Right cardiac atrium (tissue), 5 donors: Measurements from ENCODE around the gene RSPO3. TPM values are rescaled to one million over a fixed set of nuclear protein-coding genes. Genes with fewer than 3 reads are reported as not detected.

ENCODE experiments used
- ATAC-seq, 2 donors: fragments of 200-7000 bp; cut with Tn5 transposase; one replicate each; pipeline versions ENCODE4 v1.8.0 to v1.9.1; 2020; ENCODE audit warnings: moderate library complexity in 2 of 2, mild to moderate bottlenecking in 1 of 2
- DNase-seq, 3 donors: peaks; one replicate each; pipeline ENCODE4 v3.0.0-alpha.2; 2020
- H3K27ac ChIP-seq: one replicate; pipeline ENCODE4 v1.5.1; 2013; ENCODE audit warnings: mild to moderate bottlenecking, low read length, control low read depth, moderate library complexity
- H3K27me3 ChIP-seq: one replicate; pipeline ENCODE4 v1.6.1; 2013; ENCODE audit not compliant: control insufficient read depth, insufficient read depth
- H3K4me1 ChIP-seq: one replicate; pipeline ENCODE4 v1.6.1; 2013; ENCODE audit warnings: low read length; ENCODE audit not compliant: control insufficient read depth, insufficient read depth
- H3K4me3 ChIP-seq: one replicate; pipeline ENCODE4 v1.5.1; 2013; ENCODE audit warnings: low read length, control low read depth
- H3K9me3 ChIP-seq: one replicate; pipeline ENCODE4 v1.6.1; 2013; ENCODE audit warnings: low read length; ENCODE audit not compliant: control insufficient read depth
- WGBS: extraction: QIAGEN DNeasy Blood & Tissue Kit; methylation state at CpG from one replicate; pipeline ENCODE4 v1.1.7; 2013; 5-methylcytosine and 5-hydroxymethylcytosine counted together
- intact Hi-C, 4 donors: fragments of 100-400 bp; cut with DNase I; formaldehyde crosslinking; loops; one replicate each; pipeline versions ENCODE4 v1.11.0 to v1.14.0; 2022 to 2023
- polyA plus RNA-seq: library from polyadenylated mRNA; stranded (reverse); fragments of 200-250 nt; gene quantifications from one replicate; pipeline ENCODE4 v1.2.3, GENCODE V29; 2013
- total RNA-seq, 4 donors: library from RNA; stranded (reverse); fragmentation: NEBNext Ultra II Directional; extraction: Animal tissue kit (Norgen Biotek cat#: 25700); gene quantifications; one replicate each; pipeline ENCODE4 v1.2.1, GENCODE V29; 2021
- donor health status: healthy with polysubstance abuse.
- donor health status: DM: no; HTN: yes; CAD: no.
- donor health status: DM: no; HTN: no; CAD: no.
- donor health status: DM: no; HTN: yes; CAD: no; lungs with severe emphysema.
- donor health status: DM: yes; HTN: yes; CAD: no.

Gene RSPO3
- total and polyA plus RNA-seq, 5 donors, result 0.34 to 1.3 (median 0.81) TPM

DNA sequence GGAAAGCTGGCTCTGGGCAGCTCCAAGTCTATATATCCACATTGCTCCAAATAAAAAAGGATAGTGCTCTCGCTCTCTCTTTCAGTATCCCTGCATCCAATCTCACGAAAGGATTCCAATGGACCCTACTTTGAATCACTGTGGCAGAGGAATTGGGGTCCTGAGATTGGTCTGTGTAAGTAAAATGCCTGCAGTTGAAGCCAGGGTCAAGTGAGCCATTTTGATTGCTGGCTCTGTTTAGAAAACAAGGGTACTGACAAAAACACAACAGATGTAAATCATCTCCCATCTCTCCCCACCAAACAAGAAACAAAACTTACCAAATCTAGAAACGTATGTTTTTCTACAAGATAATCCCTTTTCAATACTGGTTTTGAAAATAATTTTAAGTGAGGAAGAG is 45.6 kb downstream of the RSPO3 start:
- ATAC-seq, result no peak
- no peak for DNase-seq
- Histone ChIP-seq H3K27me3 (no peaks in the 10 kb centered on the region), H3K27ac (no peak overlapping the region), H3K9me3 (no peaks in the 10 kb centered on the region), H3K4me3 (no peak overlapping the region), H3K4me1 (no peaks in the 10 kb centered on the region)
- 78% methylated on average over 3 of the region's 3 CpGs for WGBS
- intact Hi-C loops, result no loop called here

DNA sequence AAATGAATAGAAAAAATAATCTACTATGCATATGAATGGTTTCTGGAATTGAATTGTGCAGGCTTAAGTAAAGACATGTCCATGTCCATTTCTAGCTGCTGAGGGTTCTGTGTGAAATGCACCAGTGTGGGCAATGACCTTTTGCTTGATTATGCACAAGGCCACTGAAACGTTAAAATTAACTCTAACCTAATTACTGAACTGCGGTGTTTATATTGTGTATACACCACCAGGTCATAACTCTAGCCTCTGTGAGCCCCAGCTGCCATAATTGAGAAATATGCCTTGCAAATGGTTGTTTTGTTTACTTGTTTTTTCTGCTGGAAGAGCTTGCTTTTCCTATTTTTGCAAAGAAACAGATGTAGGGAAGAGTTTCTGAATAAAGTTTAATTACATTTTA is 46.1 kb downstream of the RSPO3 start:
- H3K4me3 ChIP-seq, result no peak overlapping the region
- 60% methylated on average over 2 of the region's 2 CpGs for WGBS
- H3K9me3 ChIP-seq, result no peaks in the 10 kb centered on the region
- H3K4me1 ChIP-seq, result no peaks in the 10 kb centered on the region
- H3K27ac ChIP-seq, result no peak overlapping the region
- intact Hi-C loops, result no loop called here
- H3K27me3 ChIP-seq, result no peaks in the 10 kb centered on the region
- ATAC-seq (no peak), DNase-seq (no peak)

DNA sequence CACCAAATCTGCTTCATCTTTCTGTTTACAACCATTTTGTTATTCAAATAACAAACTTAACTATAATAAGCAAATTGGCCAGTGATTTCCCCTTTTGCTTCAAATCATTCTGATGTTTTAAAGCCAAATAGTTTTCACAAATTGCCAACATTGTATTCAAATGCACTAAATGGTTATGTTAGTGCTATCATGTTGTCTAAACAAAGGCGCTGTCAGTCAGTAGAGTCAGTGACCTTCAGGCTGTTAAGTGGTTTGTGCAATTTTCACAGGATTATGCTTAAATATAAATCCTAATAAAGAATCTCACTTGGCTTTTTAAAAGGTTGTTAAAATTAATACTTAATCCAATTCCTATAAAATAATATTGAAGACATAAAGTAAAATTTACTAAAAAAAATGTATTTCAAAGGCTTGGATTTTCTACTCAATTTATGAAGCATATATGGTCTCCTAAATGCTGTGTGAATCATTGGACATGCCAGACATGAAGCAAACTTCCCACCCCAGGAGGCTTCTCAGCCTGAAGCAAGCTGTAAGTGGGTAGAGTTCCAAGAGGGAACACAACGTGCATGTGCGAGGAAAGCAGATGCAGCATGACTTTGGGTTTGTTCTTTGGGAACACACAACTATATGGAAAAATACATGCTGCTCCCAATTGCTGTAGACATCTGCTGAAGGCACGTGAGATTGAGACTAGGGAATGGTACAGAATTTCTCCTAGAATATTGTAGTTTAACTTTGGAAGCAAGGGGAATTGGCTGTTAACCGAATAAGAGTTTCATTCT is 54.9 kb downstream of the RSPO3 start:
- Histone ChIP-seq H3K27ac (no peak overlapping the region), H3K4me1 (no peaks in the 10 kb centered on the region), H3K27me3 (no peaks in the 10 kb centered on the region), H3K4me3 (no peak overlapping the region), H3K9me3 (no peaks in the 10 kb centered on the region)
- ATAC-seq (no peak), DNase-seq (no peak)
- intact Hi-C loops, result no loop called here
- 78% methylated on average over 5 of the region's 5 CpGs for WGBS

DNA sequence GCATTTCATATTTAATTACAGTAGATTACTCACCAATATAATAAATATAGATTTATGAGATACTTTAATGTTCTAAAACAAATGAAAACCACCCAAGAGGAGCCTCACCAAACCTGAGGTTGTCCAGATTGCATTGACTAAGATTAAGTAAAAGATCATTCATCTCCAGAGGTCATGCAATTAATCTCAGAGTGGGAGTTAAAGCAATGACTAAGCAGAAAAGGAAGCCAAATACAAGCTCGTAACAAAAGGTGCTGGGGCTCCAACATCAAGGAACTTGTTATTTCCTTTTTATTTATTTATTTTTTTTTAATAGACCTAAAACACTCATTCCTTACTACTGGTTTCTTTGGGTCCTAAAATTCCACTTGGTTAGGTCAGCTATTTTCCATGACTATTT is 57.7 kb downstream of the RSPO3 start:
- DNase-seq (no peak), ATAC-seq (no peak)
- H3K4me1 ChIP-seq, result no peaks in the 10 kb centered on the region
- H3K27ac ChIP-seq, result no peak overlapping the region
- 36% methylated on average over 1 of the region's 1 CpG for WGBS
- no peaks in the 10 kb centered on the region for H3K27me3 ChIP-seq
- intact Hi-C loops, result no loop called here
- no peak overlapping the region for H3K4me3 ChIP-seq
- no peaks in the 10 kb centered on the region for H3K9me3 ChIP-seq

DNA sequence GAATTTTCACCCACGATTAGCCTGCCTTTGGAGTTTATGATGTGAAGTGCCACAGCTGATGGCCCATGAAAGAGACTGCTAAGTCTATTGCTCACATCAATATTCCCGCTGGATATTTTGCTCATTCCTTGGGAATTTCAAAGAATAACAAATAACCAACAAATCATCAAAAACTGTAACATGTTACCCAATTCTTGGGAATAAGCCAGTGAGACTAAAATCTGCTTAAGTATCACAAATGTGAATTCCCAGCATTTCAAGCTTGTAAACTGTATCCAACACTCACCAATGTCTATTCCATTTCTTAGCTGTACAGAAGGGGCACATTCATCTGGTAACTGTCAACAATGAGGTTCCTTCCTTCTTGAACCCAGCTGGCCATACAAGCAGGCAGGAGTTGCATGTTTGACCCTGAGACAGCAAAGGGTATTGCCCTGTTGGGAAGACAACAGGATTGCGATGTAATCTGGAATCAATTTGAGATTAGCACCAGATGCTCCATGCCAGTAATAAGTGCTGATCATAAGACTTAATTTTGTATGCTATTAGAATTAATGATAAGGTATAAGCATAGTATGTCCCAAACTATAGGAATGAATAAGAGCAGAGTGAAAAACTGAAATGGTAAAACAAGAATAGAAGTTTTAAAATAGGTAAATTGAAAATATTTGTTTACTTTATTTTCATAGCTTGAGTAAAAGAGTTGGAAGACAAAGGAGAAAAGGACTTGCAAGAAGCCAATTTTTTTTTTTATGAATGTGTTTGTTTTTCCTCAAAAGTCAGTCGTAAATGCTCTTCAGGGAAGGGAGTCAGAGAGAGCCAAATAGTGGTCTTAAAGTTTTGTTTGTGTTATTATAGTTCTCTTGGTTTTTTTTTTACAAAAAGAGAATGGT is 58.8 kb downstream of the RSPO3 start:
- H3K27ac ChIP-seq, result no peak overlapping the region
- ATAC-seq (no peak), DNase-seq (peak in 1 of 3 donors; percentile 34)
- intact Hi-C loops, result no loop called here
- H3K4me1 ChIP-seq, result no peaks in the 10 kb centered on the region
- WGBS, result 63% methylated on average over 4 of the region's 4 CpGs
- no peaks in the 10 kb centered on the region for H3K27me3 ChIP-seq
- no peaks in the 10 kb centered on the region for H3K9me3 ChIP-seq
- H3K4me3 ChIP-seq, result no peak overlapping the region

DNA sequence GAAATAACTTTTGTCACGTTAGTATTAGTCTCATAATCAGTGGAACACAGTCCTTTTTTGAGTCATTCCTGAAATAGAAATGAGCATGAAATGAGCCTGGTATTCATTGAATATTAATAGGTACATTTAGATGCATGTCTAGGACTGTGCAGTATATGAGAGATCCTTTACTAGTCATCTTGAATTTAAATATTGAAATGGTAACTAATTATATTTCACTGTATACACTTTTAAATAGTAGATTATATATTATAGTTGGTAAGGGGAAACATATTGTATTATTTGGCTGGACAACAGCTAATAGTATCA is 59.4 kb downstream of the RSPO3 start:
- intact Hi-C loops, result no loop called here
- no peak for ATAC-seq
- Histone ChIP-seq H3K27ac (no peak overlapping the region), H3K4me3 (no peak overlapping the region), H3K4me1 (no peaks in the 10 kb centered on the region), H3K27me3 (no peaks in the 10 kb centered on the region), H3K9me3 (no peaks in the 10 kb centered on the region)
- 47% methylated on average over 1 of the region's 1 CpG for WGBS
- DNase-seq, result no peak

DNA sequence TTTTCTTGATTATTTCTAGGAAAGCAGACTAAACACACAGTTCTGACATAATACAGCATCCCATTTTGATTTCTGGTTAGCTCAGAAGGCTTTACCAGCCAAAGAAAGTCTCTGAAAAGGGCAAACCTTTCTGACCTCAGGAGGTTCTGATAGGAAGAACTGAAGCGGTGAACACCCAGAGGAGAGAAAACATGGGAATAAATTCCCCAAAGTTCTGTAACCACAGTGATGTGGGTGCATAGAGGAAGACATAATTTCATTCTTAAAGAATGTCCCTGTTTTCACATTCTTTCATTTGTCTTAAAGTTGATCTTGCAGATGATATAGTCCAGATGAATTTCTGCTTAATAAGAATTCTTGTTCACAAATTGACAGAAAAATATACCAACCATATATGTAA is 60.3 kb downstream of the RSPO3 start:
- H3K27me3 ChIP-seq, result no peaks in the 10 kb centered on the region
- no peak overlapping the region for H3K4me3 ChIP-seq
- no peaks in the 10 kb centered on the region for H3K9me3 ChIP-seq
- 89% methylated on average over 1 of the region's 1 CpG for WGBS
- H3K4me1 ChIP-seq, result no peaks in the 10 kb centered on the region
- no peak for ATAC-seq
- no peak for DNase-seq
- H3K27ac ChIP-seq, result no peak overlapping the region
- intact Hi-C loops, result no loop called here

DNA sequence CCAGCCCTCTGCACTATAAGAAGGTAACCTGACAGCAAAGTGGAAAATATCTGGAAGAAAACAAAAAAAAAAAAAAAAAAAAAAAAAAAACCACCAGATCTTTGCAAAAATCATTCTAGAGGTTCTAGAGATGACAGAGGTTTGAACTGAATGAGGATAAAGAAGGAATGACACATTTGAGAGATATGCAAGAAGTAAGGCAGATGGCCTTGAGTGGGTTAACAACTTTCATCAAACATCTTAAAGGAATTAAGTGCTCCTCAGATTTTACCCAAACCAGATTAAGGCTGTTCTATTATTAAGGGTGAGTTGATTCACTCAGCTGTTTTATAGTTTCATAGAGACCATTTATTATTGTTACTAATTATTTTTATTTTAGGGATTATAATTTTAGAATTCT is 62.0 kb downstream of the RSPO3 start:
- no peak overlapping the region for H3K27ac ChIP-seq
- DNase-seq (no peak), ATAC-seq (no peak)
- H3K4me1 ChIP-seq, result no peaks in the 10 kb centered on the region
- H3K9me3 ChIP-seq, result no peaks in the 10 kb centered on the region
- no peaks in the 10 kb centered on the region for H3K27me3 ChIP-seq
- intact Hi-C loops, result no loop called here
- H3K4me3 ChIP-seq, result no peak overlapping the region

DNA sequence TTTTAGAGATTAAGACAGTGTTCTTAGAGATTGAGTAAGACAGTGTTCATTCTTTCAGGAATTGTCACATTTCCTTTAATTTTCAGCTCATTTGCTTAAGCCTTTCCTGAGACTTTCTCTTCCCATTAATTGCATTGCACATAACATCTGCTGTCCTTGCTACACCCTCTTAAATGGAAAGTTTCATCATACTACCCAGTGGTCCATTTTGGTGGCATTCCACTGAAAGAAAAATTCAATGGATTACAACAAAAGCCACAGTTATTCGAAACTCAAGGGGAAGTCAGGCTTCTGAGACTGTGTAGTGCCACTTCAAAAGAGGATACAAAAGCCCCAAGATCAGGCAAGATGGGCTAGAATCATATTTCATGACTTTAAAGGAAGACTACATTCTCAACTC is 64.0 kb downstream of the RSPO3 start:
- no peaks in the 10 kb centered on the region for H3K9me3 ChIP-seq
- no peak overlapping the region for H3K4me3 ChIP-seq
- no peaks in the 10 kb centered on the region for H3K27me3 ChIP-seq
- DNase-seq (no peak), ATAC-seq (no peak)
- H3K4me1 ChIP-seq, result no peaks in the 10 kb centered on the region
- 93% methylated on average over 1 of the region's 1 CpG for WGBS
- intact Hi-C loops, result no loop called here
- no peak overlapping the region for H3K27ac ChIP-seq

DNA sequence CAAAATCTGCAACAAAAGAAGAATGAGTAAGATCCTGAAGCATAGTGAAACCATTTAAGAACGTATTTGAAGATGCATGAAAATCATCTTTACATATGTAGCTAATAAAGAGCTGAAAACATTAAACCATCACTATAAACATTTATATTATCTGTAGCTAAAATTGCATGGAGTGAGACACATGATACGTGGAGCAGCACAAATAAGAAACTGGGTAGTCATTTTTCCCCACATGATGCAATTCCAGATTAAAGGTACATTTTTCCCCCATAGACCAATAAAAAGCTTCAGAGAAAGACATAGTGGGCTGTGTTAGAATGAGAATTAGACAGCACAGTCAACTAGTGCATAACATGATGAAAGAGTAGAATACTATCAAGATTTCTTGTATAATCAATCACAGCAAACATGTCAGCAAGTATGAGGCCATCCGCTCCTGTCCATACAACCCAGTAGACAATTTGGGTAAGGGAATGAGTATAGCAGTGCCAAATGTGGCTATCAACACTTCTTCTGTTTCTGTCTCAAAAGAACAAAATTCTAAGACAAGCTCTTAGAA is 67.0 kb downstream of the RSPO3 start:
- no peak overlapping the region for H3K27ac ChIP-seq
- H3K9me3 ChIP-seq, result no peaks in the 10 kb centered on the region
- WGBS, result 87% methylated on average over 3 of the region's 3 CpGs
- intact Hi-C loops, result no loop called here
- H3K27me3 ChIP-seq, result no peaks in the 10 kb centered on the region
- DNase-seq (no peak), ATAC-seq (no peak)
- no peaks in the 10 kb centered on the region for H3K4me1 ChIP-seq
- H3K4me3 ChIP-seq, result no peak overlapping the region

DNA sequence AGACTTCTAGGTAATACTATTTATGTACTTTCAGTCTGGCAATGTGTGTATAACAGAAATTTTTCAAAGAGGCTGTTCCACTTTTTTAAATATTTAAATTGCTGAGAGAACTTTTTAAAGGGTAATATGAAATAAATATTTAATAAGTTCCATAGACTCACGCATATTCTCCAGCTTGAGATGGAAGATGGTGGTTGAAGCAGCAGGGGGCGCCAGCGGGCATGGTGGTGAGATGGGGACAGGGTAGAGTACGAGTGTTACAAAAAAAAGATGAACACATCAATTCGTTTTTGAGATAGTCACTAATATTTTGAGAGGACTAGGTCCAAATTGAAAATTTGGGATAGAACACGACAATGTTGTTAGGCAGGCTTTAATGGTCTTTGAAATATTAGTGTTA is 68.4 kb downstream of the RSPO3 start:
- H3K27me3 ChIP-seq, result no peaks in the 10 kb centered on the region
- ATAC-seq, result peak in 1 of 2 donors; percentile 46
- H3K9me3 ChIP-seq, result no peaks in the 10 kb centered on the region
- intact Hi-C loops, result no loop called here
- H3K4me1 ChIP-seq, result no peaks in the 10 kb centered on the region
- 40% methylated on average over 6 of the region's 6 CpGs for WGBS
- no peak overlapping the region for H3K4me3 ChIP-seq
- H3K27ac ChIP-seq, result no peak overlapping the region
- DNase-seq, result peak; percentile 66 to 90 (median 84)
